Fibroblast of pulmonary artery (primary cell): ENCODE measurements around the gene ANKS1B.

Experiments
- DNase-seq: peaks from one replicate; pipeline ENCODE4 v3.0.0-alpha.2; 2010; ENCODE audit warnings: low read depth
- H3K4me3 ChIP-seq: replicated peaks from 2 replicates; pipeline ENCODE4 v1.5.1; 2011; ENCODE audit warnings: low read depth, mild to moderate bottlenecking, control low read depth, low read length, moderate library complexity
- TF ChIP-seq, protein P1 (sequence below): IDR thresholded peaks from 2 replicates; pipeline ENCODE4 v1.5.1; 2011; ENCODE audit warnings: mild to moderate bottlenecking, control low read depth, low read length, inconsistent platforms; ENCODE audit errors: missing control alignments

ANKS1B gene

GRCh38 chr12:99059824-99060511 lies 924.8 kb downstream of the ANKS1B start:
- TF ChIP-seq, protein P1, sequence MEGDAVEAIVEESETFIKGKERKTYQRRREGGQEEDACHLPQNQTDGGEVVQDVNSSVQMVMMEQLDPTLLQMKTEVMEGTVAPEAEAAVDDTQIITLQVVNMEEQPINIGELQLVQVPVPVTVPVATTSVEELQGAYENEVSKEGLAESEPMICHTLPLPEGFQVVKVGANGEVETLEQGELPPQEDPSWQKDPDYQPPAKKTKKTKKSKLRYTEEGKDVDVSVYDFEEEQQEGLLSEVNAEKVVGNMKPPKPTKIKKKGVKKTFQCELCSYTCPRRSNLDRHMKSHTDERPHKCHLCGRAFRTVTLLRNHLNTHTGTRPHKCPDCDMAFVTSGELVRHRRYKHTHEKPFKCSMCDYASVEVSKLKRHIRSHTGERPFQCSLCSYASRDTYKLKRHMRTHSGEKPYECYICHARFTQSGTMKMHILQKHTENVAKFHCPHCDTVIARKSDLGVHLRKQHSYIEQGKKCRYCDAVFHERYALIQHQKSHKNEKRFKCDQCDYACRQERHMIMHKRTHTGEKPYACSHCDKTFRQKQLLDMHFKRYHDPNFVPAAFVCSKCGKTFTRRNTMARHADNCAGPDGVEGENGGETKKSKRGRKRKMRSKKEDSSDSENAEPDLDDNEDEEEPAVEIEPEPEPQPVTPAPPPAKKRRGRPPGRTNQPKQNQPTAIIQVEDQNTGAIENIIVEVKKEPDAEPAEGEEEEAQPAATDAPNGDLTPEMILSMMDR: no peak
- peak; percentile 6 for DNase-seq
- no peak overlapping the region for H3K4me3 ChIP-seq

DNA sequence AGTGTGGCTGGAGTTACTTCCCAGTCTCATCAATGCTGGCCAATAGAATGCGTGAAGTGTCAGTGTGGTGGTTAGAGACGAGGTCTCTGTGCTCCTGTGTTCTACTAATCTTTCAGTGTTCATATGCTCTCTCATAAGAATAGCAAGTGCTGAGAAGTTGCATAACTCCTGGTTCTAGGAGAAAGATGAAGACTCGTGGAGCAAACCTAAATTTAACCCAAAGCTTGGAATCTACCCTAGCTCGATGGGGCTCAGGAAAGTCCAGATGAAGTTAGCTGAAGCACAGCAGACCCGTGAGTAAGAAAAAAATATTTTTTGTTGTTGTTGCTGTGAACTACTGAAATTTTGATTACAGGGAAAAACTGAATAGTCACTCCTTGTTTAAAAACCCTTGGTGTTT lies 927.1 kb downstream of the ANKS1B start:
- TF ChIP-seq, protein P1: no peak

GRCh38 chr12:99056186-99056585 lies 928.5 kb downstream of the ANKS1B start:
- TF ChIP-seq, protein P1: no peak

More for the DNA sequence above, 927.1 kb downstream of the ANKS1B start:
- no peak for DNase-seq
- H3K4me3 ChIP-seq: no peak overlapping the region

GRCh38 chr12:99055299-99055698 lies 929.4 kb downstream of the ANKS1B start:
- H3K4me3 ChIP-seq: no peak overlapping the region
- TF ChIP-seq, protein P1: no peak
- no peak for DNase-seq

More at GRCh38 chr12:99056186-99056585, 928.5 kb downstream of the ANKS1B start:
- no peak for DNase-seq
- H3K4me3 ChIP-seq: no peak overlapping the region

GRCh38 chr12:99054601-99055128 lies 930.1 kb downstream of the ANKS1B start:
- no peak overlapping the region for H3K4me3 ChIP-seq
- TF ChIP-seq, protein P1: no peak
- no peak for DNase-seq

GRCh38 chr12:99053616-99054362 lies 930.9 kb downstream of the ANKS1B start:
- no peak for DNase-seq
- TF ChIP-seq, protein P1: no peak
- H3K4me3 ChIP-seq: no peak overlapping the region
